Smooth muscle cell (in vitro differentiated cells): Measurements from ENCODE around the gene QSOX1. TPM values are rescaled to one million over a fixed set of nuclear protein-coding genes. Genes with fewer than 3 reads are reported as not detected.

Source experiments
- DNase-seq: peaks from one replicate; lab custom pipeline; 2025; ENCODE audit not compliant: unreplicated experiment; lab: John Stamatoyannopoulos, UW
- H2AFZ ChIP-seq: fragments of 200-600 bp; sonication (generic); 2 replicates; pipeline ENCODE4 v1.6.0; 2016; ENCODE audit warnings: antibody characterized with exemption, low read depth, mild to moderate bottlenecking
- H3F3A ChIP-seq: fragments of 200-600 bp; sonication (generic); 2 replicates; pipeline ENCODE4 v1.6.0; 2017; ENCODE audit warnings: antibody characterized with exemption, low read depth
- H3K27ac ChIP-seq: fragments of 200-600 bp; sonication (generic); 2 replicates; pipeline ENCODE4 v1.5.1; 2016; ENCODE audit warnings: low read depth, mild to moderate bottlenecking
- H3K27me3 ChIP-seq: fragments of 200-600 bp; sonication (generic); 2 replicates; pipeline ENCODE4 v1.6.1; 2016; ENCODE audit warnings: low read depth, mild to moderate bottlenecking
- H3K36me3 ChIP-seq: fragments of 200-600 bp; sonication (generic); 2 replicates; pipeline ENCODE4 v1.5.1; 2016; ENCODE audit warnings: low read depth
- H3K4me1 ChIP-seq: fragments of 200-600 bp; sonication (generic); 2 replicates; pipeline ENCODE4 v1.5.1; 2016; ENCODE audit warnings: low read depth
- H3K4me2 ChIP-seq: fragments of 200-600 bp; sonication (generic); 2 replicates; pipeline ENCODE4 v1.6.0; 2016; ENCODE audit warnings: mild to moderate bottlenecking
- H3K4me3 ChIP-seq: fragments of 200-600 bp; sonication (generic); 2 replicates; pipeline ENCODE4 v1.5.1; 2016; ENCODE audit warnings: mild to moderate bottlenecking
- H3K79me2 ChIP-seq: fragments of 200-600 bp; sonication (generic); 2 replicates; pipeline ENCODE4 v1.6.0; 2016; ENCODE audit warnings: low read depth, mild to moderate bottlenecking
- H3K9ac ChIP-seq: fragments of 200-600 bp; sonication (generic); 2 replicates; pipeline ENCODE4 v1.6.0; 2016; ENCODE audit warnings: low read depth
- H3K9me3 ChIP-seq: fragments of 200-600 bp; sonication (generic); replicated peaks from 2 replicates; pipeline ENCODE4 v1.5.1; 2016; ENCODE audit warnings: low read depth
- H4K20me1 ChIP-seq: fragments of 200-600 bp; sonication (generic); 2 replicates; pipeline ENCODE4 v1.6.0; 2016; ENCODE audit warnings: low read depth
- CTCF ChIP-seq: fragments of 200-600 bp; sonication (generic); IDR thresholded peaks from 2 replicates; pipeline ENCODE4 v1.5.1; 2017; ENCODE audit warnings: borderline replicate concordance, mild to moderate bottlenecking, antibody characterized with exemption; ENCODE audit not compliant: insufficient read depth, poor library complexity, severe bottlenecking
- WGBS: methylation state at CpG from one replicate; pipeline ENCODE4 v1.1.7; 2016; ENCODE audit warnings: low lambda C conversion rate; 5-methylcytosine and 5-hydroxymethylcytosine counted together
- polyA plus RNA-seq: library from polyadenylated mRNA; unstranded; fragments of >200 nt; fragmentation: Nextera tagmentation; extraction: Ambion mirVana; gene quantifications from 2 replicates; pipeline ENCODE4 v1.2.1, GENCODE V29; 2016
- total RNA-seq: library from RNA; depleted of rRNA; stranded (reverse); fragments of >200 nt; gene quantifications from 2 replicates; pipeline ENCODE4 v1.2.3, GENCODE V29; 2014

Gene QSOX1
- total and polyA plus RNA-seq, 2 experiments from 2014 or later, result 71.5 to 75.8 TPM

GRCh38 chr1:180194546-180195207 lies 40.0 kb downstream of the QSOX1 start:
- Histone ChIP-seq H3F3A (no peaks in the 10 kb centered on the region), H3K27ac (no peak overlapping the region), H3K4me3 (no peak overlapping the region), H3K36me3 (no peaks in the 10 kb centered on the region), H3K9me3 (no peaks in the 10 kb centered on the region), H3K4me2 (no peak overlapping the region), H3K9ac (no peak overlapping the region), H3K27me3 (no peaks in the 10 kb centered on the region), H4K20me1 (no peaks in the 10 kb centered on the region), H3K4me1 (no peaks in the 10 kb centered on the region), H2AFZ (no peak overlapping the region), H3K79me2 (no peaks in the 10 kb centered on the region)
- TF ChIP-seq CTCF, result no peak
- DNase-seq, result no peak
- 87% methylated on average over 16 of the region's 19 CpGs for WGBS

- no peak overlapping the region for H3K4me3 ChIP-seq
- H3K27me3 ChIP-seq, result no peaks in the 10 kb centered on the region
- no peak overlapping the region for H3K27ac ChIP-seq
- no peak overlapping the region for H3K9ac ChIP-seq
- no peaks in the 10 kb centered on the region for H3K36me3 ChIP-seq
- H3K4me1 ChIP-seq, result no peaks in the 10 kb centered on the region
- H3F3A ChIP-seq, result no peaks in the 10 kb centered on the region
- no peaks in the 10 kb centered on the region for H4K20me1 ChIP-seq
- 98% methylated on average over 3 of the region's 3 CpGs for WGBS
- no peaks in the 10 kb centered on the region for H3K9me3 ChIP-seq
- H2AFZ ChIP-seq, result no peak overlapping the region
- no peak overlapping the region for H3K4me2 ChIP-seq
- DNase-seq, result no peak
- H3K79me2 ChIP-seq, result no peaks in the 10 kb centered on the region
- no peak for TF ChIP-seq CTCF
Measured at GRCh38 chr1:180195401-180195800, 40.7 kb downstream of the QSOX1 start.

GRCh38 chr1:180195916-180196315 lies 41.2 kb downstream of the QSOX1 start:
- no peaks in the 10 kb centered on the region for H3K36me3 ChIP-seq
- H3K4me1 ChIP-seq, result no peaks in the 10 kb centered on the region
- WGBS, result 95% methylated on average over 9 of the region's 9 CpGs
- H3K27ac ChIP-seq, result no peak overlapping the region
- H2AFZ ChIP-seq, result no peak overlapping the region
- TF ChIP-seq CTCF, result no peak
- H3K9me3 ChIP-seq, result no peaks in the 10 kb centered on the region
- H3F3A ChIP-seq, result no peaks in the 10 kb centered on the region
- no peak for DNase-seq
- no peaks in the 10 kb centered on the region for H3K27me3 ChIP-seq
- no peaks in the 10 kb centered on the region for H3K79me2 ChIP-seq
- no peaks in the 10 kb centered on the region for H4K20me1 ChIP-seq
- H3K9ac ChIP-seq, result no peak overlapping the region
- no peak overlapping the region for H3K4me3 ChIP-seq
- H3K4me2 ChIP-seq, result no peak overlapping the region

GRCh38 chr1:180196436-180197003 lies 41.9 kb downstream of the QSOX1 start:
- Histone ChIP-seq H3K4me1 (no peaks in the 10 kb centered on the region), H3K27ac (no peak overlapping the region), H3K9me3 (no peaks in the 10 kb centered on the region), H3K27me3 (no peaks in the 10 kb centered on the region), H3K9ac (no peak overlapping the region), H3F3A (no peaks in the 10 kb centered on the region), H3K79me2 (no peaks in the 10 kb centered on the region), H3K4me3 (no peak overlapping the region), H3K36me3 (no peaks in the 10 kb centered on the region), H2AFZ (no peak overlapping the region), H4K20me1 (no peaks in the 10 kb centered on the region), H3K4me2 (no peak overlapping the region)
- TF ChIP-seq CTCF, result no peak
- 91% methylated on average over 17 of the region's 17 CpGs for WGBS
- no peak for DNase-seq
